GM12891 (cell line): Measurements from ENCODE around the gene MGP.

Source experiments
- PAX5 ChIP-seq: IDR thresholded peaks from 2 replicates; pipeline ENCODE4 v1.6.1; 2011; ENCODE audit warnings: low read length, moderate library complexity, mild to moderate bottlenecking; ENCODE audit not compliant: insufficient read depth, severe bottlenecking
- POLR2A ChIP-seq: IDR thresholded peaks from 2 replicates; pipeline ENCODE4 v1.6.1; 2011; ENCODE audit warnings: low read depth, low read length, control low read depth
- POLR2AphosphoS5 ChIP-seq: IDR thresholded peaks from 2 replicates; pipeline ENCODE4 v1.6.1; 2011; ENCODE audit warnings: low read depth, low read length, control low read depth
- POU2F2 ChIP-seq: IDR thresholded peaks from 2 replicates; pipeline ENCODE4 v1.6.1; 2011; ENCODE audit warnings: low read depth, mild to moderate bottlenecking, control low read depth, low read length, moderate library complexity
- SPI1 ChIP-seq: IDR thresholded peaks from 2 replicates; pipeline ENCODE4 v1.6.1; 2011; ENCODE audit warnings: low read depth, low read length, control low read depth
- TAF1 ChIP-seq: IDR thresholded peaks from 2 replicates; pipeline ENCODE4 v1.6.1; 2011; ENCODE audit warnings: low read depth, low read length, control low read depth

- TF ChIP-seq POLR2AphosphoS5 (no peak), POU2F2 (no peak), POLR2A (no peak), PAX5 (no peak), TAF1 (no peak), SPI1 (no peak)
These were observed 51.1 kb downstream of the MGP start for GRCh38 chr12:14834509-14834908.
